Right lobe of liver (tissue), 6 donors: ENCODE data around the gene CPSF4. TPM values are rescaled to one million over a fixed set of nuclear protein-coding genes. Genes with fewer than 3 reads are reported as not detected.

Experiments used
- ATAC-seq, 4 donors: fragments of 200-7000 bp; cut with Tn5 transposase; one replicate each; pipeline ENCODE4 v1.9.1; 2020; ENCODE audit warnings: mild to moderate bottlenecking in 4 of 4, moderate library complexity in 4 of 4
- DNase-seq, 3 donors: peaks; one replicate each; pipeline ENCODE4 v3.0.0-alpha.2; 2020
- H3K27ac ChIP-seq, 3 donors: fragments of 200-600 bp; one replicate each; pipeline ENCODE4 v1.8.0; 2022
- H3K27me3 ChIP-seq, 2 donors: fragments of 200-600 bp; one replicate each; pipeline ENCODE4 v1.8.0; 2022
- H3K36me3 ChIP-seq, 4 donors: fragments of 200-600 bp; sonication (generic) in 1 of 4; one replicate each; pipeline versions ENCODE4 v1.5.1 to v1.8.0; 2017 to 2022; ENCODE audit warnings: control low read depth in 1 of 4
- H3K4me1 ChIP-seq, 4 donors: fragments of 200-600 bp; sonication (generic) in 1 of 4; one replicate each; pipeline versions ENCODE4 v1.5.1 to v1.8.0; 2017 to 2022; ENCODE audit warnings: control low read depth in 1 of 4
- H3K4me3 ChIP-seq, 3 donors: fragments of 200-600 bp; one replicate each; pipeline ENCODE4 v1.8.0; 2022
- H3K9me3 ChIP-seq, 4 donors: fragments of 200-600 bp; sonication (generic) in 1 of 4; one replicate each; pipeline versions ENCODE4 v1.5.1 to v1.8.0; 2017 to 2022; ENCODE audit warnings: control low read depth in 1 of 4
- CTCF ChIP-seq, 4 donors: fragments of 200-600 bp in 3 of 4; fragments of 450-650 bp in 1 of 4; IDR thresholded peaks; one replicate each; pipeline versions ENCODE4 v1.5.1 to v1.8.0; 2016 to 2022; ENCODE audit warnings: antibody characterized with exemption in 4 of 4, mild to moderate bottlenecking in 2 of 4
- POLR2A ChIP-seq: fragments of 450-650 bp; IDR thresholded peaks from one replicate; pipeline ENCODE4 v1.6.1; 2017; ENCODE audit warnings: antibody characterized with exemption, mild to moderate bottlenecking
- WGBS: methylation state at CpG from one replicate; pipeline ENCODE4 v1.1.6; 2018; ENCODE audit warnings: low coverage, low lambda C conversion rate; ENCODE audit not compliant: insufficient coverage; ENCODE audit errors: missing lambda C conversion rate; 5-methylcytosine and 5-hydroxymethylcytosine counted together
- intact Hi-C, 2 donors: fragments of 100-400 bp; cut with DNase I; formaldehyde crosslinking; loops; one replicate each; pipeline versions ENCODE4 v1.11.2 to v1.14.1; 2022
- total RNA-seq, 6 experiments: library from RNA; depleted of rRNA in 2 of 6; stranded (reverse); fragments of >200 nt in 2 of 6; fragmentation: NEBNext Ultra II Directional in 3 of 6; extraction: Animal tissue kit (Norgen Biotek cat#: 25700) in 3 of 6; gene quantifications; one replicate each; pipeline versions ENCODE4 v1.1.0 to v1.2.4, GENCODE V29; 2016 to 2023
- donor health status: DM: no; HTN: yes; CAD: no.
- donor health status: DM: no; HTN: no; CAD: no.
- donor health status: DM: no; HTN: no; CAD: no.
- donor health status: DM: no; HTN: yes; CAD: no.
- donor health status: DM: no; HTN: yes; CAD: no.

The CPSF4 gene
- total RNA-seq, 6 experiments from 2014 or later: 10.1 to 16.7 (median 12.0) TPM

GRCh38 chr7:99420213-99420612 lies 18.5 kb upstream of the CPSF4 start:
- WGBS: no CpG with 5 or more reads among the region's 5 CpGs
- intact Hi-C loops: no loop called here
- peaks cover 0 to 55% (median 35%) of the 10 kb centered on the region in 4 donors for H3K36me3 ChIP-seq
- ATAC-seq: no peak
- H3K4me3 ChIP-seq: no peak overlapping the region
- TF ChIP-seq POLR2A: no peak
- no peak for TF ChIP-seq CTCF (IDR thresholded peaks at IDR 0.05)
- no peak for DNase-seq
- no peaks in the 10 kb centered on the region for H3K9me3 ChIP-seq
- H3K27me3 ChIP-seq: no peaks in the 10 kb centered on the region
- H3K4me1 ChIP-seq: peaks cover 0 to 31% (median 8%) of the 10 kb centered on the region in 4 donors
- H3K27ac ChIP-seq: no peak overlapping the region

DNA sequence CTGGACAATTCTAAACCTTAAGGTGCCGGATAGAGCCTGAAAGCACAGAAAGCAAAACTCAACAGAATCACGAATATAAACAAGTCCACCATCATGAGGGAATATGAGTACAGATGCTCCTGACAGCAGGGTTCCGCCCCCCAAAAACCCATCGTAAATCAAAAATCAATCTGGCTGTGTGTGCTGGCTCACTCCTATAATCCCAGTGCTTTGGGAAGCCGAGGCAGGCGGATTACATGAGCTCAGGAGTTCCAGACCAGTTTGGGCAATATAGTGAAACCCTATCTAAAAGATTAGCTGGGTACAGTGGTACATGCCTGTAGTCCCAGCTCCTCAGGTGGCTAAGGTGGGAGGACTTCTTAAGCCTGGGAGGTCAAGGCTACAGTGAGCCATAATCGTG lies 17.8 kb upstream of the CPSF4 start:
- DNase-seq (no peak), ATAC-seq (no peak)
- intact Hi-C loops: no loop called here
- Histone ChIP-seq H3K36me3 (peaks cover 0 to 56% (median 35%) of the 10 kb centered on the region in 4 donors), H3K27me3 (no peaks in the 10 kb centered on the region), H3K4me3 (no peak overlapping the region), H3K4me1 (peaks cover 0 to 24% (median 5%) of the 10 kb centered on the region in 4 donors), H3K27ac (no peak overlapping the region), H3K9me3 (no peaks in the 10 kb centered on the region)
- 78% methylated on average over 7 of the region's 7 CpGs for WGBS
- TF ChIP-seq POLR2A: no peak
- TF ChIP-seq CTCF (IDR thresholded peaks at IDR 0.05): no peak

GRCh38 chr7:99422186-99422585 lies 16.6 kb upstream of the CPSF4 start:
- 89% methylated on average over 5 of the region's 11 CpGs for WGBS
- no peak for ATAC-seq
- no peak for DNase-seq
- no peak overlapping the region for H3K27ac ChIP-seq
- no peaks in the 10 kb centered on the region for H3K9me3 ChIP-seq
- H3K27me3 ChIP-seq: no peaks in the 10 kb centered on the region
- peaks cover 0 to 12% (median 0%) of the 10 kb centered on the region in 4 donors for H3K4me1 ChIP-seq
- H3K36me3 ChIP-seq: peaks cover 0 to 51% (median 30%) of the 10 kb centered on the region in 4 donors
- TF ChIP-seq CTCF (IDR thresholded peaks at IDR 0.05) (no peak), POLR2A (no peak)
- intact Hi-C loops: no loop called here
- no peak overlapping the region for H3K4me3 ChIP-seq

- no peak for DNase-seq
- intact Hi-C loops: no loop called here
- Histone ChIP-seq H3K9me3 (no peaks in the 10 kb centered on the region), H3K4me3 (no peak overlapping the region), H3K27ac (no peak overlapping the region), H3K36me3 (peaks cover 0 to 46% (median 26%) of the 10 kb centered on the region in 4 donors), H3K27me3 (no peaks in the 10 kb centered on the region), H3K4me1 (peaks cover 0 to 12% (median 0%) of the 10 kb centered on the region in 4 donors)
- no peak for ATAC-seq
- 82% methylated on average over 3 of the region's 5 CpGs for WGBS
- no peak for TF ChIP-seq POLR2A
- TF ChIP-seq CTCF (IDR thresholded peaks at IDR 0.05): no peak
Measured at GRCh38 chr7:99422625-99423024, 16.1 kb upstream of the CPSF4 start.
